Ecto neural progenitor cell (in vitro differentiated cells): ENCODE results near the gene JAKMIP1.
A peak's percentile ranks its signal among the peaks of the same experiment; 100 is the strongest.
"Not testable (repeated sequence)": the region's sequence is repeated elsewhere in the genome, so short reads cannot be mapped to it uniquely, and the experiment has no call there.

Source experiments
- DNase-seq: peaks from one replicate; pipeline ENCODE4 v3.0.0-alpha.2; 2018; ENCODE audit warnings: low spot score

The JAKMIP1 gene

GRCh38 chr4:6013564-6013963 is 186.8 kb downstream of the JAKMIP1 start:
- DNase-seq: no peak

DNA sequence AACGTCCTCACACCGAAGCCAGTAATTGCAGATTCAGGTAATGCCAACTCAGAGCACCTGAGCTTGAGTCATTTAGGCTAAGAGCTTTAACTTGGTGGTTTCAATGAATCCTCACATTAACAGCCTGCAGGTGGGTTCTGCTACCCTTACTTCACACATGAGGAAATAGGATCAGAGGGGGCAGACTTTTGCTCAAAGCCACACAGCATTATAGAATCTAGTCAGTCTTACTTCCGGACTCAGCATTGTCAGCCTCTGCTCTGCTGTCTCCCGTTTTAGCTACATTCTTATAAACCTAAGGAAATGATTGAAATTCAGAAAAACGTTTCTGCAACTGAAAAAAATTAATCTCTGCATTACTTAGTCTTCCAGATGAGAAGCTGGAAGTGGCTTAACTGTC is 188.1 kb downstream of the JAKMIP1 start:
- no peak for DNase-seq

DNA sequence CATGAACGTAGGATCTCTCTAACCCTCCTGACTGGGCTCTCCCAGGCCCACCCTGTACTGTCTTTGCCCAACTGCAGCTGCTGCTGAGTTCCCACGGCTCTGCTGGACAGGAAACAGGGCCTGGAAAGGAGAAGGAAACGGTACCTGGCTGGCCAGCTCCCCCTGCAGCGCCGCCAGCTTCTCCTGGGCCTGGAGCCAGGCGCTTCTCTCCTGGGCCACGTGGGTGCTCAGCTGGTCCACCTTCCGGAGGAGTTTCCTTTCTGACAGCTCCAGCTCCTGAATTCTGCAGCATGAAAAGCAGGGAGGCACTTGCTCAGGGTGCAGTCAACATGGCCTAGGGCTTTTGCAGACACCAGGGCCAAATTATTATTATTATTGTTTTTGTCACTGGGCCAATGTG is 188.7 kb downstream of the JAKMIP1 start:
- DNase-seq: no peak

DNA sequence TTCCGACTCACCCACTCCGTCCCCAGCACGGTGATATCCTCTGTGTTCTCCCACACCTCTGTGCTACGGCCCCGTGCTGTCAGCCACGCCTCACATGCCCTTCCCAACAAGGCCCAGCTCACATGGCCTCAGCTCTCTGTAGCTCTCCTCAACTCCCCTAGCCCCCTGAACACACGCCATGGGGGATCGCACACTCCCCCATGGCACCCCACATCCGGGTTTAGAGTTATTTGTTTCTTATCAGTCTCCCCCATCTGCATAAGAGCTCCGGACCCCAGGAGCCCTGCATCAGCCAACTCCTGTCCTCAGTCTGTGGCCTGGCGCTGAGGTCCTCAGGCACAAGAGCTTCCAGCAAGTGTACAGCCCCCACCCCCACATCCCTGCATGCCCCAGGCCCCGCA is 189.1 kb downstream of the JAKMIP1 start:
- no peak for DNase-seq

DNA sequence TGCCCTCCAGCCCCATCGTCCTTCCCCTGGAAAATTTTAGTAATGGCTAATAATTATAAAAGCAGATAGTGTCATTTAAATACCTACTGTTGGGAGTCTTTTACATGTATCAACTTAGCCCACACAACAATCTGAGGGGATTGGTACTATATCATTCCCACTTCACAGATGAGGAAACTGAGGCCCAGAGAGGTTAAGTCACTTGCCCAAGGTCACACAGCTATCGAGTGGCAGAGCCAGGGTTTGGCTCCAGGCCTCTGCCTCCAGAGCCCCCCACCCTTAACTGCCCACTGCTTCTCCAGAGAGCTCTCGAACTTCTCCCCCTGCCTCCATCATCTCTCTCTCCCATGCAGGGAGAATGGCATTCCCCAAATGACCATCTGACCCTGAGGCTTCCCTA is 189.6 kb downstream of the JAKMIP1 start:
- DNase-seq: no peak

- no peak for DNase-seq
Measured at GRCh38 chr4:6009452-6009851, 190.9 kb downstream of the JAKMIP1 start.

DNA sequence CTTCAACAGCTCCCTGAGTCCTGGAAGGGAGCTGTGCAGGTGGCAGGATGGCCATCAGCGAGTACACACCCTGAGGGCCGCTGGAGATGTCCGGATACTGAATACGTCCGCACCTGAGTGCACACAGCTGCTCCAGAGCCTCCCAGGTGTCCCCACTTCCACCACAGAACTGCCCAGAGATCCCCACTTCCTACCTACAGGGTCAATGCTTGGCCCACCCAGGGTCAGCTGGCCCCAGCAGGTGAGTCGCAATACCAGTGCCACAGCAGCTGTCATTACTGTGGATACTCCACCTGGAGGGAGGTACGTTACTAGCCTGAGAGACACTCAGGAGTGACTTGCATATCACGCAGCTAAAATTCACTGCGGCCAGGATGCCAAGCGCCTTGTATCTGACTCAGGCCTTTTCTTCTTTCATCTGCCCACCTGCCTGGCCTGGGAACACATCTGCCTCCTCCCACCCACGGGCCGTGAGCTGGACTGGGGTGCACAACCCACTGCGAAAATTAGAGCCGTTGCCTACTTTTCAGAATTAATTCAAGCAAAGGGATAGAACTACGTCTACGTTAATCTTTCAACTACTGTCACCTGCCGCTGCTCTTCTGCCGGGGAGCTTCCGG is 191.5 kb downstream of the JAKMIP1 start:
- DNase-seq: no peak

GRCh38 chr4:6008092-6008551 is 192.2 kb downstream of the JAKMIP1 start:
- peak; percentile 67 for DNase-seq

GRCh38 chr4:6005175-6005574 is 195.2 kb downstream of the JAKMIP1 start:
- DNase-seq: no peak

- DNase-seq: not testable (repeated sequence)
Measured at GRCh38 chr4:6003485-6003884, 196.9 kb downstream of the JAKMIP1 start.

DNA sequence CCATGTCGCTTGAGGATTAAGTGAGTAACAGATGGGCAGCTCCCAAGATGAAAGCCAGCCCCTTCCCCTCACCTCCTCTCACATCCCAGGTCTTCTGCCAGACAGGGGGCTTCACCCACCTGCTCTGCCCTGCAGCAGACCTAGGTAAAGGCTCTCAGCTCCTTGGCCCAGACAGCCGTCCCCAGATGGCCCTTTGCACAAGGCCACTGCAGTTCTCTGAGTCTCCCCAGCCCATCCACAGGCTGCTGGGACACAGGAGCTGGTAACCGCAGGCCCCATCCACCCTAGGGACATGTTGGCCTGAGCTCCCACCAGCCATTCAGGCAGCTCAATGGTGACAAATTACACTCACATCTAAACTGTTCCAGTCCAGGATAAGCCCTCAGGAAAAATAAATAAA is 197.4 kb downstream of the JAKMIP1 start:
- DNase-seq: no peak

- DNase-seq: peak; percentile 25
Measured at GRCh38 chr4:6002492-6002833, 197.9 kb downstream of the JAKMIP1 start.

DNA sequence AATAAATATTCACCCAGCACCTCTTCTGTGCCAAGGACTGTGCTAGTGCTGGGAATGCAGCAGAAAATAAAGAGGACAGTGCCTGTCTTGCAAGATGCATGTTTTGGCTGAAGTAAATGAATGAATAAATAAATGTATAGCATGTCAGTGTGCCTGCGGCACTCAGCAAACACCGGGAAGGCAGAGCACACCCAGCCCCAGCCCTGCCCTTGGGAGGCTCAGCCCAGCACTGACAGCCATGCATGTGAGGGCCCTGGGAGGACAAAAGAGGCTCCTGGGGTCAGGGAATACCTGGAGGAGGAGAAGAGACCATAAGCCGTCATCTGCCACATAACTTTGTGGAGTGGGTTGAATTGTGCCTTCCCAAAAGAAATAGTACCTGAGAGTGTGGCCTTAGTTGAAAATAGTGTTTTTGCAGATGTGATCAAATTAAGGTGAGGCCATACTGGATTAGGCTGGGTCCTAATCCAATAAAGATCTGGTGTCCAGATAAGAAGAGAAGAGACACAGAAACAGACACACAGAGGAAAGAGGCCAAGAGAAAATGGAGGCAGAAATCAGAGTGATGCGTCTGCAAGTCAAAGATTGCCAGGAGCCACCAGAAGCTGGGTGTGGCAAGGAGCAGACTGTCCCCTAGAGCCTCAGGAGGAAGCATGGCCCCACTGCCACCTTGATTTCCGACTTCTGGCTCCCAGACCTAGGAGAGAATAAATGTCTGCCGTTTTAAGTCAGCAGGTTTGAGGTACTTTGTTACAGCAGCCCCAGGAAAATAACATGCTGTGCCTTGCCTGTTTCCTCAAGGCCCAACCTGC is 198.5 kb downstream of the JAKMIP1 start:
- peak; percentile 21 for DNase-seq

- DNase-seq: peak; percentile 30
Measured at GRCh38 chr4:5999830-6000365, 200.5 kb downstream of the JAKMIP1 start.

DNA sequence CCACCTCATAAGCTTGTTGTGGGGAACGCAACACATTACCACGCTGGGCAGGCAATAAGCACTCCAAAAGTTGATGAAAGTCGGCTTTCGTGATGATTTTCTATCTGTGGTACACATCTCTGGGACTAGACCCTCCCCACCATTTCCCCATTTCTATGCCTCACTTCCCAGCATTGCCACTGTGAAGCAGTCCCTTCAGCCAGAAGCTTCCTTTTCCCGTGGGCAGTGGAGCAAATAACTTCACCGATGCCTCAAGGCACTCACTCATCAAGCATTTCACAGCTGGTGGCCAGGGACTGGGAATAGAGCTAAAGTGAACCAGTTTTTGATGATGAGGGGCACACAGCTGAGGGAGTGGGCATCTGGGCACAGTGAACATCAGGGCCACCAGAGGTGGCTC is 201.0 kb downstream of the JAKMIP1 start:
- DNase-seq: peak; percentile 29

- DNase-seq: peak; percentile 85
Measured at GRCh38 chr4:5998333-5998936, 201.9 kb downstream of the JAKMIP1 start.

DNA sequence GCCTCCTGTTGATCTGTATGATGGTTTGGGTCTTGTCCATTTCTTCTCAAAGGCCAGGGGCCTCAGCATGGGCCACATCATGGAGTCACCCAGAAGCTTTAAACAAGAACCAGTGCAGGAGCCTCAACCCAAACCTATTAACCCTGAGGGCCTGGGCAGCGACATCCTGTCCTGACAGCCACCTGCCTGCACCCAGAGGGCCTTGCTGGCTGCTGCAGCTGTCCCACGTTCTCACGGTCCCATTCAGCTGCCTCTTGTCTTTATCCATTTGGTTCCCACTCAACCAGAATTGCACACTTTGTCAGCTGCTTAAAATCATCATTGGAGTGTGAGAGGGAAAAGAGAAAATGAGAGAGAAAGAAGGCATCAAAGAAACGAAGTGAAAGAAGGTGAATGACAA is 203.7 kb downstream of the JAKMIP1 start:
- peak; percentile 30 for DNase-seq

- peak; percentile 41 for DNase-seq
Measured at GRCh38 chr4:5995901-5996623, 204.3 kb downstream of the JAKMIP1 start.

DNA sequence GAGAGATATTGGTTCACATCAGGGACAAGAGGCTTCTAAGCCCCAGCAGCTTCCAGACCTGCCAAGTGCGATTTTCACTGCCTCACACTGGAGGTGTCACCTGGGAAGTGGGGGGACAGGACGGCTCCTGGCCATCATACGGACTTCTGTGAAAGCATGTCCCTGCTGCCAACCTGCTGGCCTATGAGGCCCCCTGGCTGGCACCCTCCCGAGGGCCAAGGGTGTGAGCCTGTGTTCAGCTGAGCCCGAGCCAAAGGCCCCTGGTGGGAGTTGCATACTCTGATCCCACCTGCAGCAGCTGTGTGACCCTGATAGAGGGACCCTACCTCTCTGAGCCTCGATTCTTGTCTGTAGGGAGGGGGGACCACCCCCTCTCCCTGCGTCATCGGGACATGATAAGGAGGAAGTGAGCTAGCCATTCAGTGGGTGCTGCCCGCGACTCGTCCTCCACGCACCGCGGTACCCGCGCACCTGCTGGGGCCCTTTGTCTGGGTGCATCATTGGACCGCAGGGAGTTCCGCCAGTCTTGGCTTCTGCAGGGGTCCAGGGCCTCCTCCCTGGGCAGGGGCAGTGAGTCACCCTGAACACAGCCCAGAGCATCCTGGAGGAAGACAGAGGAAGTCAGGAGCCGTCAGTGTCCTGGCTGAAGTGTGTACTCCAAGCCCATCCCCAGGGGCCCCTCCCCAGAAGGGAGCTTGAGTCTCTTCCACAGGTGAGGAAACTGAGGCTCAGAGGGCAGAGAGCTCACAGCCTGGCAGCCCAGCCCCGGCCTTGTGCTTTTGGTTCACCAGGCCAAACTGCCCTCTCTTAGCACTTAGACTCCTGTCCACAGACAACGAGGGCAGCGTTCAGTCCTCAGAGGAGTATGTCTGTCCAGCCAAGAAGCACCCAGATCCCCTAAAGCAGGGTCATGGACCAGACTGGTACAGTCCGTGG is 206.2 kb downstream of the JAKMIP1 start:
- DNase-seq: peak; percentile 38

DNA sequence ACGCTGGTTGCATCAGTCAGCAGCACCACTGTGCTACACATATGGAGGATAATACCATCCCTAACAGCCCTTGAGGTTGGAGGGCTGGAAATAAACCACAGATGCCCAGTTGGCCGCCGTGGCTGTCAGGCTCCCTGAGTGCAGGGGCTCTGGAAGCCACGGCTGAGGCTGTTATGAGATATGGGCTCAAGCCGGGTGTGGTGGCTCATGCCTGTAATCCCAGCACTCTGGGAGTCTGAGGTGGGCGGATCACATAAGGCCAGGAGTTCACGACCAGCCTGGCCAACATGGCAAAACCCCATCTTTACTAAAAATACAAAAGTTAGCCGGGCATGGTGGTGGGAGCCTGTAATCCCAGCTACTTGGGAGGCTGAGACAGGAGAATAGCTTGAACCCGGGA is 207.0 kb downstream of the JAKMIP1 start:
- DNase-seq: peak; percentile 38

DNA sequence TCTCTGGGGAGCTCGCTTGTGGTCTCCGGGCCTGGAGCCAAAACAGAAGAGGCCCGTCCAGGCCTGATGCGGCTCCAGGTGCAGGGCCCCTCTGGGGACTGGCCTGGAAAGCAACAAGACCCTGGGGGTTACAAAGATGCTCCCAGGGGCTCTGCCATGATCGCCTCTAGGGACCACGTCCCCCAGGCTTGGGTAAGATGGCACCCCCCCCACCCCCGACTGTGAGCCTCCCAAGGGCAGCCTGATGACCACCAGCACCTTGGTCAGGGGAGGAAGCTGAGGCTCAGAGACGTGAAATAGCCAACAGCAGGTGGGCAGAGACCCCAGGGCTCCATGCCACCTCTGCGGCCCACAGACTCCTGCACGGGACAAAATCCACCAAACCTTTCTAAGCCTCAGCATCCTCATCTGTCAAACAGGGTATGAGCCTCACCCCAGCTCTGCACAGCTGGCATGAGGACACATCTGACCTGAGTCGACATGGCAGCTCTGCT is 207.5 kb downstream of the JAKMIP1 start:
- peak; percentile 30 for DNase-seq
